Prostate gland (tissue), 2 donors: Measurements from ENCODE around the gene MRPL16.

ENCODE experiments used
- CTCF ChIP-seq, 4 experiments: fragments of 200-600 bp in 2 of 4; fragments of 450-650 bp in 2 of 4; sonication (generic) in 2 of 4; IDR thresholded peaks; 1 replicate in 3 of 4; 2 replicates in 1 of 4; pipeline ENCODE4 v1.5.1; 2016 to 2019; ENCODE audit warnings: antibody characterized with exemption in 4 of 4, mild to moderate bottlenecking in 2 of 4, moderate library complexity in 2 of 4
- POLR2A ChIP-seq: fragments of 450-650 bp; IDR thresholded peaks from one replicate; pipeline ENCODE4 v1.6.1; 2016; ENCODE audit warnings: antibody characterized with exemption, mild to moderate bottlenecking

GRCh38 chr11:59846556-59846955 lies 36.0 kb upstream of the MRPL16 start:
- TF ChIP-seq CTCF (IDR thresholded peaks at IDR 0.05) = no peak
- TF ChIP-seq POLR2A = no peak
